GM18907 (cell line): Measurements from ENCODE around the gene MYOM1.

Source experiments
- ATAC-seq: cut with Tn5 transposase; IDR thresholded peaks from one replicate; pipeline ENCODE4 v1.9.1; 2021; ENCODE audit warnings: mild to moderate bottlenecking, moderate library complexity; ENCODE audit not compliant: unreplicated experiment

The MYOM1 gene

GRCh38 chr18:3153107-3153704 is 66.6 kb downstream of the MYOM1 start:
- peak; percentile 96 for ATAC-seq

- no peak for ATAC-seq
Observed at GRCh38 chr18:3152294-3152693, 67.5 kb downstream of the MYOM1 start.

- no peak for ATAC-seq
Observed at GRCh38 chr18:3151399-3152264, 68.1 kb downstream of the MYOM1 start.

GRCh38 chr18:3150688-3151087 is 69.1 kb downstream of the MYOM1 start:
- ATAC-seq = no peak

- no peak for ATAC-seq
Observed at GRCh38 chr18:3150274-3150673, 69.5 kb downstream of the MYOM1 start.

GRCh38 chr18:3148930-3149535 is 70.7 kb downstream of the MYOM1 start:
- no peak for ATAC-seq

- ATAC-seq = no peak
Observed at GRCh38 chr18:3147935-3148554, 71.7 kb downstream of the MYOM1 start.

GRCh38 chr18:3140986-3141639 is 78.7 kb downstream of the MYOM1 start:
- ATAC-seq = no peak

- ATAC-seq = no peak
Observed at GRCh38 chr18:3140342-3140741, 79.4 kb downstream of the MYOM1 start.

GRCh38 chr18:3139406-3139805 is 80.4 kb downstream of the MYOM1 start:
- ATAC-seq = no peak

GRCh38 chr18:3138274-3138975 is 81.3 kb downstream of the MYOM1 start:
- no peak for ATAC-seq

- no peak for ATAC-seq
Observed at GRCh38 chr18:3135536-3135935, 84.2 kb downstream of the MYOM1 start.

GRCh38 chr18:3132700-3133099 is 87.1 kb downstream of the MYOM1 start:
- ATAC-seq = no peak

- no peak for ATAC-seq
Observed at GRCh38 chr18:3130344-3130743, 89.4 kb downstream of the MYOM1 start.

GRCh38 chr18:3129053-3129864 is 90.5 kb downstream of the MYOM1 start:
- ATAC-seq = peak; percentile 98

GRCh38 chr18:3126457-3127097 is 93.2 kb downstream of the MYOM1 start:
- no peak for ATAC-seq

GRCh38 chr18:3124822-3125221 is 94.9 kb downstream of the MYOM1 start:
- ATAC-seq = no peak

- ATAC-seq = no peak
Observed at GRCh38 chr18:3122851-3123250, 96.9 kb downstream of the MYOM1 start.

GRCh38 chr18:3121259-3121658 is 98.5 kb downstream of the MYOM1 start:
- no peak for ATAC-seq
